Amniotic stem cell (primary cell): ENCODE data around the gene PPP6R1.

Experiments
- DNase-seq: peaks from one replicate; lab custom pipeline; 2025; lab: John Stamatoyannopoulos, UW

Gene PPP6R1

DNA sequence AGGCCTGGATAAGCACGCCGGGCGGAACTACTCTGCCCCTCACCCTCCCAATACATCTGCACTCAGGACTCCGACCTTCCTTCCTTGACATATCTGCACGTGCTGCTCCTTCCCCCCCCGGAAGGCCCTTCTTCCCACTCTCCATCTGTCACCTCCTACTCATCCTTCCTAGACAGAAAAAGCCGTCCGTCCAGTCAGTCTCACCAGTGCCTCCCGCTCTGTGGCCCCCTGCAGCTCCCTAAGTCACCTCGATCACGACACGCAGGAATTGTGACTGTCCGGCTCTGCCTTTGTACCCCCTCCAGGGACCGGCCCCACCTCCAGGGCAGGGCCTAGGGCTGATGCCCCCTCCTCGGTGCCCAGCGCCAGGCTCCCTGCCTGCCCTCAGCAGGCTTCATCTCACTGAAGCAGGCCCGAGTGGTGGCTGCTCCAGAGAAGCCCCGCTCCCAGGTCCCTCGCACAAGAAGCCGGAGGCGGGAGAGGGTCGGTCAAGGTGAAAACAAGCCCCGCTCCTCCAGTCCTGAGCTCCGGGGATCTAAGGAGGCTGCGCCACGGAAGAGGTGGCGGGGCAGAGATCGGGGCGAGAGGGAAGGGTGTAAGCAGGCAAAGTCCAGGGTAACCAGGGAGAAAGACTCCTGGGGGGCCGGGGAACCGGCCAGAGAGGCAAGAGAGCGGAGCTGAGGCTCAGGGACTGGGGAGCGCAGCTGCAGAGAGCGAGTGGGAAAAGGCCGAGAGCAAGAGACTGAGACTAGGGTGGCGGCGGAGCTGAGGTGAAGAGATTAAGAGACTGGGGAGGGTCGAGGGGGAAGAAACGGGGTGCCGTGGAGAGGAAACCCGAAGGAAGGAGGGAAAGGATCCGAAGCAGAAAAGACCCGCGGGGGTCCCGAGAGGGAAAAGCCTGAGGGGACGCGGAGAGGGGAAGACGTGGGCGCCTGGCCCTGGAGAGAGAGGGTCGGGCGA lies 1.1 kb downstream of the PPP6R1 start:
- DNase-seq, result no peak

DNA sequence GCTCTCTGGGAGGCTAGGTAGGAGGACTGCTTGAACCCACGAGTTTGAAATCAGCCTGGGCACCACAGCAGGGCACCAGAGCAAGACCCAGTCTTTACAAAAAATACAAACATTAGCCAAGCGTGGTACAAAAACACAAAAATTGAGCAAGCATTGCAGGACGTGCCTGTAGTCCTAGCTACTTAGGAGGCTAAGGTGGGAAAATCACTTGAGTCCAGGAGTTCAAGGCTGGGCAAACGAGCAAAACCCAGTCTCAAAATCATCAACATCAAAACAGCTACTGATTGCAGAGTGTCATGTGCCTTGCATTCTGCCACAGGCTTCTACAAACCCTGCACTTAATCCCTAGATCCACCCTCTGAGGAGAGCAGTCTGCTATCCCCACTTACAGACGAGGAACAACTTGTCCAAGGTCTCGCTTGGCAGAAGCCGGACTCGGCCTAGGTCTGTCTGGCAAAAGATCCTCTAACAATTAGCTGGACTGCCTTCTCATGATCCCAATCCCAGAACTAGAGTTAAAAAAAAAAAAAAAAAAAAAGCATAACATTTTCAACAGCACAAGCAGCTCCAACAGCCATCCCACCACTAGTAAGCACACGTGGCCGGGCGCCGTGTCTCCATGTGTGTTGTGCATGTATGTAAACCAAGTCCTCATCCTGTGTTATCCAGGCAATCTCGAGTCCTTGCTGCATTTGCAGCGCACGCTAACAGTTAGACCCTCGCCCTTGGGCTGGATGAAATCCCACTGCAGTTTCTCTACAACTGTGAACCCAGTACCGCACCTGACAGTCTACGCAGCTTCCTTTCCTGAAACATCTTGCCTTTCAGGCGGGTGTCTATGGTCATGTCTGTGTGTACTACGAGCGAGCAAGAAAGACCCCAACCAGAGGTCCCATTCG lies 2.0 kb downstream of the PPP6R1 start:
- no peak for DNase-seq

DNA sequence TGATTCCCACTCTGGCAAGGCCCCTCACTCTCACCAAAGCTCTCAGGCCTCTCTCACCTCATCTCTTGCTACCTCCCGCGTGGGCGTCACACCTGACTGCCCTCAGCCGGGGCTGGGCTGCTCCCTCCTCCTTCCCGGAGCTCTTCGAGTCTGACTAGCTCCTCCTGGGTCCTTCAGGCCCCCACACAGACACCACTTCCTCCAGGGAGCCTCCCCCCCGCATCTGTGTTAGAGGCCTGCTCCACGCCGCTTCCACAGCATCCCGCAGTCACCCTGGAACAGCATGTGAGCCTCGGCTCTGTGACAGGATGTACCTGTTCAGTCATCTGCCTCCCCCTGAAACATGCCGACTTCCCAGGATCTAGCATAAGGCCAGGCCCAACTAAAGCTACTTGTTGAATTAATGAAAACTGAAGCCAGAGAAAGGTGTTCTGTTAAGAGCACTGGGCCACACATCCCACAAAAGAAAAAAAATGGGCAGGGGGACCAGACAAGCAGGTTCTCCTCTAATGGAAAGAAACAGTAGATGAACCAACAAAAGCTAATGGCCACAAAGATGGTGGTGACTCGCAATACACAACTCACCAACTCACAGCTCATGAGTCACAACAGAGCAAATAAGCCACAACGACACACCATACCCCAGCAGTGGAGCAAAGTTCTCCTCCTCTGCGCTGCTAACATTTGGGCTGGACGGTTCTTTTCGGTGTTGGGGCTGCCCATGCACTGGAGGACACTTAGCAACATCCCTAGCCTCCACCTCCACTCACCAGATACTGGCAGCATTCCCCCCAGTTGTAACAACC lies 3.0 kb downstream of the PPP6R1 start:
- no peak for DNase-seq

DNA sequence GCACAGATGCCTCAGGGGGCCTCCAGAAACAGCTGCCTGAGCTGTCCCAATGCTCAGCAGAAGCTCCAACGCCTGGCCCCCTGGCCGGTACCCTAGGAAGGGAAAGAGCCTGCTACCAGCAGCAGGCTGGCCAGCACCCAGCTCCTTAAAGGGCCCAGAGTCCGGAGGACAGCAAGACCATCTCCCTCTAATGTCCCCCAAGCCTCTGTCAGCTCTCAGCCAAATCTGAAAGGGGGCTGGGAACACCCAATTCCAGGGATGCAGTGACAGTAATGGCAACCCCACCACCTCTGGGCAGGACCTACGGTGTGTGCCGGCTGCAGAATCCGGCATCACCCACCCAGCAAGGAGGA lies 4.2 kb downstream of the PPP6R1 start:
- DNase-seq, result no peak

DNA sequence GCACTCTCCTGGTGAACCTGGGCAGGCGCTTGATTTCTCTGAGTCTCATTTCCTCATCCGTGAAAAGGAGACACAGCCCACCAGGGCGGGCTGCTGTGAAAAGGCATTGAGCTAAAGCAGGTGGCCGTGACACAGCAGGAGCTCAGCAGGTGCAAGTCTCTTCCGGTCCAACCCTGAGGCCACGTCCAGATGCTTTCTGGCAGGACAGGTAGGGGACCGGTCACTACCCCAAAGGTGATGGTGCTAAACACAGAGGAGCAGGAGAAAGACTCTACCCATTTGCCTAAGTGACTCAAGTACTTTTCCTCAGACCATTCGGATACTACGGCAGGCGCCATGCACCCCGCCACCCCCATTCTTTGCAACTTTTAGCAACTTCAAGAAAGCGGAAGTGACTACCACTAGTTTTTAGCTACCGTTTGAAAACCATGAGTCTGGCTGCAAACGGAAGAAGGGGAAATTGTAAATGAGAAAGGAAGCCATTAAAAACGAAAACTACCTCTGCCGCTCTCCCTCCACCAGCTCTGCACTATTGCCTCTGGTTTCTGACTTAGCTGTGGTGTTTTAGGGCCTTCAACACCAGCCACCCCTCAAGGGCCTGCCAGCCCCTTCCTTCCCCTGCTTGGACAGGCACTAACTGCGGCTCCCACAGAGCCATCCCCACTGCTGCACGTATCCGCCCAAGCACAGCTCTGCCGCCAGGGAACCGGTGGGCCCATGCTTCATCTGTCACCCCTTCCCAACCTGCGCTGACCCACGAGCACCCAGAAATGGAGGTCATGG lies 4.8 kb downstream of the PPP6R1 start:
- no peak for DNase-seq

DNA sequence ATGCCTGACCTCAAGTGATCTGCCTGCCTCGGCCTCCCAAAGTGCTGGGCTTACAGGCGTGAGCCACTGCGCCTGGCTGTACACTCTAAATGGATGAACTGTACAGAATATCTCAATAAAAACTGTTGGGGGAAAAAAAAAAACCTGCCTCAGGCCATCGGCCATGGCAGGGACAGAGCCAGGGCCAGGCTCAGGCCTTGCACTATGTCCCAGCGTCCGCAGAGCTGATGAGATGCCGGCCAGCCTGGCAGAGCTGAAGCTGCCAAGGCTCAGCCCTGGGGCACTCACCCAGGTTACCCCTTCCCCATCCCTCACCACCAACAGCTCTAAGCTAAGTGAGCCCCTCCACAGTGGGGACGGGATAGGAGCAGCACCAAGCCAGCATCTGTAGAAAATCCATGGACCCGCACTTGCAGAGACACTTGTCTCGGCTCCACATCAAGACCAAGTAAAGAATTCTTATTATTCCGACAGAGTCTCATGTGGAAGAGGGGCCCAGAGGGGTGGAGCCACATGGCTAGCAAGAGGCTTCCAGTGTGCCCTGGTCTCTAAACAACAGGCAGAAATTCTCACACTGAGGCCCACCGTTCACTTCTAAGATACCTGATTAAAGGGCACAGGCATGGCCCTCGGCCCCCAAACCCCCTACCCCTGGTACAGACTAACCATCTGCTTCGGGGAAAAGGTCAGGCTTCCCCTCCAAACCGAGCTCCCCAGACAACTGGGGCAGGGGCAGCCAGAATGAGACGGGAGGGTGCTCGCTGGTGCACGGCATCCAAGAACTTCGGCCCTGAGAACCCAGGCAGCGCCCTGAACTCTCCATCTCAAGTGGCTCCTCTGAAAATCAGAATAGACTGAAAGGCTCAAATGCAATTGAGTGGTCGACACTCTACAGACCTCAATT lies 5.8 kb downstream of the PPP6R1 start:
- no peak for DNase-seq

DNA sequence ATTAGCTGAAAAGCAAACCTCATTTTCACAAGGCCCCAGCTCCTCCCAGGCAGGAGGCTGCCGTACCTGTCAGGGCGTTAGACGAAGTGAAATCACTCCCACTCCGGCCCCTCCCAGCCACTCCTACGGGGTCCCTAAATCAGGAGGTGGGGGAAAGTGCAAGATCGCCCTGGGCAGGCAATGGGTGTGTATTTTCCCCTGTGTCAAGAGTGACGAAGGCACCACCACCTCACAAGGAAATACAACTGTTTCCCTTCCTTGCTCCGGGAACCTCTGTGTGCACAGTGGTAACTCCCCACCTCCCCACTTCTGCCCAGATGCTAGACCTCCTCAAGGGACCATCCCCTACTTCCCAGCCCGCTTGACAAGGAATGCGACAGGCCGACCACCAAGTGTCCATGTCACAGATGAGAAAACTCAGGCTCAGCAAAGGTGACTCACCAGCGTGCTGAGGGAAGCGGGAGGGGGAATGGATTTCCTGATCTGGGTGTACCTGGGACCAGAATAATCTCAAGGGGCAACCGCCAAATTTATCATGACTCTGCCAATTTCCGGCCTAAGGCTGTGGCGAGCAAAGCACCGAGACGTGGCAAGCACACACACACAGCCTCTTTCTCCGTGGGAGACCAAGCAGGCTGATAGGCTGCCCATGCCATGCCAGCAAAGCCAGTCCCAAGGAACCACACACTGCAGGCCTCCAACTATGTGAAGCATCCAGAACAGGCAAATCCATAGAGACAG lies 7.3 kb downstream of the PPP6R1 start:
- no peak for DNase-seq

DNA sequence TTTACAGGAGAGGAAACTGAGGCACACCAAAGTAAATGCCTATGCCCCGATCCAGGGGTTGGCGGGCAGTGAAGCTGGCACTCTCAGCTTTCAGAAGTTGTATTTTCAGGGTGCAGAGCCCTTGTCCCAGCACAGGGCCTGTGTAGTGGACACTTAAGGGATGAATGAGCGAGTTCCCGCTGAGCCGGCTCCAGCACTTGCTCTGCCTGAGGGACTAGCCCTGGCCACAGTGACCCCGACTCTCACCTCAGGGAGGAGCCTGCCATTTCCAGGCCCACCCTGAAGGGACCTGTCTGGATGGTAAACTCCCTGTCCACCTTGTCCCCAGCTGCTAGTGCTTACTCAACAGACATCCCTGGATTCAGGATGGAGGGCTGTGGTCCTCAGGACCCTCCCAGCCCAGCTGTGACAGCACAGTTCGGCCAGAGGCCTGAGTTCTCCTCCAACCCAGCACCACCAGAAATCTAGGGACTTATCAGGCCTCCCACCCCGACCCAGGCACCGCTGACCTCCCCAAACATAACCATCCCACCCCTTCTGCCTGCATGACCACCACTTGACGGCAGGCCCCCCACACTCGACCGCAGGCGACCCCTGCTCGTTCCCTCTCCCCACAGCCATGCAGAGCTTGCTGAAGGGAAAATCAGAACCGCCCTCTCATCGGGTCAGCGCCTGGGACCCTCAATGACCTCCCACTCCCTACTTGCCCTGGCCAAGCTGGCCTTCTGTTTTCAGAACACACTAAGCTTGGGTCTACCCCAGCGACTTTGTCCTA lies 8.4 kb downstream of the PPP6R1 start:
- no peak for DNase-seq

DNA sequence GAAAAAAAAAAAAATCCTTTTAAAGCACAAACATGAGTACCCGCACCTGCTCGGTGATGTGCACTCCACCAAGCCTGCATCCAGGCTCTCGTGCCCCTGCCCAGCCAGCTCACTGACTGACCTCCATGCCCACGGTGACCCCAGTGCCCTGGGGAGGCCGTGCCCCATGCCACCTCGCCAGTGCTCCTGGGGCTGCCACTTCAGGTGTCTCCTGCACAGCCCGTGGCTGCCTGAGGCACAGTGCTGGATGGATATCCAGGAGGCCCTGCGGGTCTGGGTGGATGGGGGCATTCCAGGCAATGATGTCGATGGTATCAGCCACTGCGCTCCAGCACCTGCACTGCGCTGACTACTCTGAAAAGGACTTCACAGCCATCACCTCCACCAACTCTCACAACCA lies 9.0 kb downstream of the PPP6R1 start:
- no peak for DNase-seq

DNA sequence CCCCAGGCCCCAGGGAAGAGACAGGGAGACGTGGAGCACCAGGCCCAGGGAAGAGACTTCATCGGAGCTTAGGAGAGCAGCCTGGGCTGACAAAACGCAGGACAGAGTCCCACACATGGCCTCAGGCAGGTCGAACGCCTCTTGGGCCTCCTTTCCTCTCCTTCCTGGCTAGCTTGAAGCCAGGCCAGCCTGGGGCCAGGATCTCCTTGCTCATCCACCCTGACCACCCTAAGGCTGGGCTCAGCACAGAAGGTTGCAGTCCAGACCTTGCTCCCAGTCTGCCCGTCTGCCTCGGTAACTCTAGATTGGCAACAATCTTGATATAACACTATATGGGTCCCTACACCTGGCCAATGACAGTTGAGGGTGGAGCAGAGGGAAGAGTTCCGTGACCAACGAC lies 10.1 kb downstream of the PPP6R1 start:
- no peak for DNase-seq

DNA sequence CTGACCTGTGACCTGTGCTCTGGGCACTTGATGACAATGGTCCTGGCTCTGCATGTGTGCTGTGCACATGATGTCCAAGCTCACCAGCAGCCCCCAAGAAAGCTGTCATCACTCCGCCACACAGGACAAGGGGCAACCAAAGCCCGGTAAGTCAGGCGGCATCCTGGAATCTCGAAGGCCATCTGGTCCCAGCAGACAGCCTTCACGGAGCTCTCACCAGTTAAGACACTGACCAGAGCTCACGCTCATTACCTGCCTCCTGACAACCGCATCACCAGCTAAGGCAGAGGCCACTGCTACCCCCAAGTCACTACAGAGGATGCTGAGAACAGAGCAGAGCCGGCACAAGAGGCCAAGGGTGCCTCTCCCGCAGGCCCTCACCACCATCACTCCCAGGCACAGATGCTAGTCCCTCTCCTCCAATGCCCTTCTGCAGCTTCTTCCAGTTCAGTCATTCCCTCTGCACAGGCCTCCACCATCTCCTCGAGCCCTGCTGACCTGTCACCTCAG lies 10.6 kb downstream of the PPP6R1 start:
- no peak for DNase-seq

DNA sequence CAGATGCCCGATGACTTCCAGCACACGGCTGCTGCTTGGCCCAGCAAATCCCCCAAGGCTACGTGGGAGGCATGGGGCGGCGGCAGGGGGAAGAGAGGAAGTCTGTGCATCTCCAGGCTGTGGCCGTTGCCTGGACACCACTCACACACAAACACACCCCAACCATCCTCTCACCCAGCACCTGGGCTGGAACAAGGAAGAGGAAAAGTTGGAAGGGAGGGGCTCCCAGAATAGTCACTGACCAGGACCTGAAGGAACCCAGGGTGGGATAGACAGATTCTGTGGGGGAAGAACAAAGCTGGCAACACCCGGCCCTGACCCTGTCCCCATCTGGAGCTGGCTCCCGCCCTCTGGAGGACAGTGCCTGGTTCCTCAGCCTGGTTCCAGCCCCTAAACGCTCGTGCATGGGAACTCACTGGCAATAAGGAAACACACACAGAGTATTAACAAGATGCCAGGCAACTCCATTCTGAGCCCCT lies 11.2 kb downstream of the PPP6R1 start:
- no peak for DNase-seq

DNA sequence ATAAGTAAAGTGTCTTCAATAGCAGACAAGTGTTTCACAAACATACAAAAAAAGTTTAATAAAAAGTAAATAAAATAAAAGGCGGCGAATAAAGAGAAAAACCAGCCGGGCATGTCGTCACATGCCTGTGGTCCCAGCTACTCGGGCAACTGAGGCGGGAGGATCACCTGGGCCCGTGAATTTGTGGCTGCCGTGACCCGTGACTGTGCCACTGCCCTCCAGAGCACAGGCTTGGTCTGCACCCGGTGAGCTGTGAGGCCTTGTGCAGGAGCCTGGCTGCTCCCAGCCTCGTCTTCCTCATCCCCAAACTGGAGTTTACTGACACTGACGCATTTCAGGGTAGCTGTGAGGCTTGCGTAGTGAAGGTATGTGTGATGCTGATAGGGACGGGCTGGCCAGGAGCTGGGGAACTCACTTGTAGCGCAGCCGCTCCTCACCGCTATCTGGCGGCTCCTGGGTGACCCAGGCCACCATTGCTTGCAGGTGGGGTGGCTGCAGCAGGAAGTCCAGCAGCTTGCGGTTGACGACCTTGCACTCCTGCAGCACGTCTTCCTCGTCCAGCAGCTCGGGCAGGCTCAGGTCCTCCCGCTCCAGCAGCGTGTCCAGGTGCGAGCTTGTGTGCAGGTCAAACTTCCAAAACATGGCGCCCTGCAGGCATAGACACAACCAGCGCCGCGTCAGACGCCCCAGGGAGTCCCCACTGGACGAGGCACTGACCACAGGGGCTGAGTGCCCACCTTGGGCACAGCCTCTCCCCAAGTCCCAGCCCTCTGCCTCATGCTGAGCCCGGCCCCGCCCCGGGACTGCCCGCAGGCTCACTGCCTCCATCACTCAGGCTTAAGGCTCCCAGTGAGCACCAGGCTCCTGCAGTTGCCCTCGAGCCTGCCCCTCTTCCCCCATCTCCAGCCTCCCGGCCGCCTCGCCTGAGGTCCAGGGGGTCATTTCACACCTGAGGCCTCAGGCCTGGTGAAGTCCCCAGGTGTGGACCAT lies 12.1 kb downstream of the PPP6R1 start:
- no peak for DNase-seq

DNA sequence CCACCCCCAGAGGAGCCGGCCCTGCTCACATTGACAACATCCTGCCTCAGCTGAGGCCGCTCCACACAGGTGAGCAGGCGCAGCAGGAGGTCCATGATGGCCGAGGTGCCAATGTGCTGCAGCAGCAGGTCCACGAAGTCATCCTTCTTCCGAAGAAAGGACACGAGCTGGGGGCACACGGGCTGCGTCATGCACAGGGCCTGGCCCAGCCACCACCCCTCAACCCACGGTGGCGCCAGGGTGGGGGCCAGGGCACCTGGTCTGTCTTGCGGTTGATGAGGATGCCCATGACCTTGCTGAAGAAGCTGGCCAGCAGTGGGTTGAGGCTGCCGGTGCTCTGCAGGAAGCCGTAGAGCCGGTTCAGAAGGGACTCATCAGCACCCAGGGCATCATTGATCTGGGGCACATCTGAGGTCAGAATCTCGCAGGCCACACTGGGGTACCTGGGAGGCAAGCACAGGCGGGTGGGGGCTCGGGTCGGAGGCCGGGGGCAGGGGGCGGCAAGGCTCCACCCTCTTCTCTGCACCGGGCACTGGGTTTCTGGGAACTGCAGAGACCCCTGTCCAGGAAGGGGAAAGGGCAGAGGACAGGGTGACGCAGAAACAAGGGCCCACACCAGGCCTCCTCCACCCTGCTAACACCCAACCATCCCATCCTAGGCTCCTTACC lies 13.4 kb downstream of the PPP6R1 start:
- DNase-seq, result no peak

DNA sequence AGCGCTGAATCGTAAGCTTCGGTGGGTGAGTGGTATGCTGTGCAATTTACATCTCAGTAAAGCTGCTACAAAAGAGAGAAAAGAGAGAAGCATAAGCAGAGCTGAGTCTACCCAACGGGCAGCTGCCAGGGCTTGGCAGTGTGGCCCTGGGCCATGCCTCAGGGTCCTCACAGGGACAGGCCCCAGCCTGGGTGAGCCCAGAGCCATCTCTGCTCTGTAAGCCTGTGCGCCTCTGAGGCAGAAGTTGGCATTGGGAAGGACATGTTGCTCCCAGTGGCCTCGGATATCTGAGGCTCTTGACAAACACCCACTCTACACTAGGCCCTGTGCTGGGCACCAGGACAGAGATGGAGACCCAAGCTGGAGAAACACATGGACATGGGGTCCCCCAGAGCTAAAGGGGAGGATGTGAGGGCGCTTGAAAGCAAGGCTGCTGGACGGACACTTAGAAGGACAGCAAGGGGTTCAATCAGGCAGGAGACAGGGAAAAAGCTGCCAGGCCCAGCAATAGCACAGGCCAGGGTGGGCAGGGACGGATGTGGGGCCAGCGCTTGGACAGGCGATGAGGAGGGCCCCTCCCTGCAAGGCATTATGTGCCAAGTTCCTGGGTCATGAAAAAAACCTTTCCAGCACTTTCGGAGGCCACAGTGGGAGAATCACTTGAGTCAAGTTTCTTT lies 14.7 kb downstream of the PPP6R1 start:
- DNase-seq, result no peak

DNA sequence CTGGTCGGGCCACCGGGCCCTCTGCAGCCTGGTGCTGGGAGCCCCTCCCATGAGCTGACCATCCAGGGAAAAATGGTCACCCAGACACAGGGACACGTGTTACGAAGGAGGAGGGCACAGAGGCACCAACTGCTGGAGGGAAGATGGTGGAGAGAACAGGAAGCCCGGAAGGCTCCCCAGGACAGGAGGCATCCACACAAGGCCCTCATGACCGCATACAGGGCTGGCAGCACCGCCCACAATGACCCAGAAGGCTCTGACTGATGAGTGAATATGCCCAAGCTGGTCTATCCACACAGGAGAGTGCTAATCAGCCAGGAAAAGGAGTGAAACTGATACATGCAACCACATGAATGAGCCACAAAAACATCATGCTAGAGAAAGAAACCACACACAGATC lies 16.3 kb downstream of the PPP6R1 start:
- no peak for DNase-seq
